ENCODE results near the gene ACHE. TPM values are rescaled to one million over a fixed set of nuclear protein-coding genes. Genes with fewer than 3 reads are reported as not detected.

Gene ACHE
- total and polyA plus RNA-seq, 2 experiments from 2014 or later: not detected

GRCh38 chr7:100874577-100875355 lies 20.9 kb downstream of the ACHE start, which contains the start of gene SRRT:
SRRT (plus strand) TSS chr7:100875103; CDS start chr7:100875591, 488 bp downstream.
- TF ChIP-seq EZH2 (IDR thresholded peaks at IDR 0.05; ENCODE audit: insufficient read depth, poor library complexity, severe bottlenecking) (no peak), EZH2phosphoT487 (IDR thresholded peaks at IDR 0.05; ENCODE audit: insufficient read depth, low read depth) (no peak)
- Histone ChIP-seq H3K36me3 (ENCODE audit: low read depth) (peaks cover 36% of the 10 kb centered on the region), H4K20me1 (ENCODE audit: insufficient read depth) (0 out of 2 replicates have a peak, but pooled peaks cover 5% of the 10 kb centered on the region)

GRCh38 chr7:100874300-100874576 lies 21.4 kb downstream of the ACHE start:
- no peaks in the 10 kb centered on the region for H3K9me3 ChIP-seq (ENCODE audit: low read depth)
- TF ChIP-seq EZH2 (IDR thresholded peaks at IDR 0.05; ENCODE audit: insufficient read depth, poor library complexity, severe bottlenecking) (no peak), EZH2phosphoT487 (IDR thresholded peaks at IDR 0.05; ENCODE audit: insufficient read depth, low read depth) (no peak)
- in situ Hi-C loops (cut with MboI): loop anchor here (25.0 kb wide), 1 partner anchor 412 kb away; the partner anchor contains the start of gene SPACDR

More at GRCh38 chr7:100874577-100875355, 20.9 kb downstream of the ACHE start, which contains the start of gene SRRT:
- Histone ChIP-seq H3K9ac (peak within 1 kb of the TSS; percentile 96), H3K79me2 (ENCODE audit: insufficient read depth) (peaks cover 85% of the 10 kb centered on the region), H3K9me3 (ENCODE audit: low read depth) (no peaks in the 10 kb centered on the region), H3K9me2 (ENCODE audit: insufficient read depth) (no peaks in the 10 kb centered on the region), H3K4me1 (ENCODE audit: insufficient read depth) (peaks cover 25% of the 10 kb centered on the region), H2AFZ (peak within 1 kb of the TSS; percentile 75), H3F3A (ENCODE audit: insufficient read depth) (peaks cover 22% of the 10 kb centered on the region), H3K4me3 (peak within 1 kb of the TSS; percentile 92), H3K27ac (peak within 1 kb of the TSS; percentile 91), H3K27me3 (replicated peaks; ENCODE audit: insufficient read depth) (no peaks in the 10 kb centered on the region), H3K4me2 (ENCODE audit: unreplicated experiment) (peak within 1 kb of the TSS; percentile 89)
- in situ Hi-C loops (cut with MboI): loop anchor here (25.0 kb wide), 1 partner anchor 412 kb away; the partner anchor contains the start of gene SPACDR
- 1 to 2% methylated on average over 48 to 77 of the region's 79 CpGs for WGBS, 2 experiments (ENCODE audit: low coverage in 1 of 2, low lambda C conversion rate in 2 of 2, missing lambda C conversion rate in 2 of 2)
- peak; percentile 100 for DNase-seq

GRCh38 chr7:100873599-100874299 lies 21.9 kb downstream of the ACHE start:
- WGBS, 2 experiments (ENCODE audit: low coverage in 1 of 2, low lambda C conversion rate in 2 of 2, missing lambda C conversion rate in 2 of 2): 75 to 82% methylated on average over 10 of the region's 10 CpGs
- no peak overlapping the region for H3K4me2 ChIP-seq (ENCODE audit: unreplicated experiment)
- H3K4me1 ChIP-seq (ENCODE audit: insufficient read depth): peaks cover 21% of the 10 kb centered on the region
- peak overlapping the region; percentile 92 for H3K4me3 ChIP-seq
- H4K20me1 ChIP-seq (ENCODE audit: insufficient read depth): 0 out of 2 replicates have a peak, but pooled peaks cover 5% of the 10 kb centered on the region
- DNase-seq: no peak
- TF ChIP-seq EZH2 (IDR thresholded peaks at IDR 0.05; ENCODE audit: insufficient read depth, poor library complexity, severe bottlenecking): no peak
- TF ChIP-seq EZH2phosphoT487 (IDR thresholded peaks at IDR 0.05; ENCODE audit: insufficient read depth, low read depth): no peak
- peaks cover 22% of the 10 kb centered on the region for H3F3A ChIP-seq (ENCODE audit: insufficient read depth)
- H2AFZ ChIP-seq: peak overlapping the region; percentile 64
- in situ Hi-C loops (cut with MboI): loop anchor here (25.0 kb wide), 1 partner anchor 411 kb away; the partner anchor contains the start of gene SPACDR
- peak overlapping the region; percentile 91 for H3K27ac ChIP-seq
- H3K9me2 ChIP-seq (ENCODE audit: insufficient read depth): no peaks in the 10 kb centered on the region
- no peaks in the 10 kb centered on the region for H3K9me3 ChIP-seq (ENCODE audit: low read depth)
- peak overlapping the region; percentile 96 for H3K9ac ChIP-seq
- peaks cover 83% of the 10 kb centered on the region for H3K79me2 ChIP-seq (ENCODE audit: insufficient read depth)
- peaks cover 30% of the 10 kb centered on the region for H3K36me3 ChIP-seq (ENCODE audit: low read depth)
- H3K27me3 ChIP-seq (replicated peaks; ENCODE audit: insufficient read depth): no peaks in the 10 kb centered on the region

More at GRCh38 chr7:100874300-100874576, 21.4 kb downstream of the ACHE start:
- Histone ChIP-seq H4K20me1 (ENCODE audit: insufficient read depth) (0 out of 2 replicates have a peak, but pooled peaks cover 5% of the 10 kb centered on the region), H3K27me3 (replicated peaks; ENCODE audit: insufficient read depth) (no peaks in the 10 kb centered on the region), H3K4me2 (ENCODE audit: unreplicated experiment) (peak overlapping the region; percentile 73), H2AFZ (peak overlapping the region; percentile 64), H3K4me1 (ENCODE audit: insufficient read depth) (peaks cover 22% of the 10 kb centered on the region), H3K27ac (peak overlapping the region; percentile 91), H3K36me3 (ENCODE audit: low read depth) (peaks cover 35% of the 10 kb centered on the region), H3K9me2 (ENCODE audit: insufficient read depth) (no peaks in the 10 kb centered on the region), H3F3A (ENCODE audit: insufficient read depth) (peaks cover 22% of the 10 kb centered on the region), H3K9ac (peak overlapping the region; percentile 96), H3K79me2 (ENCODE audit: insufficient read depth) (peaks cover 83% of the 10 kb centered on the region), H3K4me3 (peak overlapping the region; percentile 92)
- DNase-seq: no peak
- WGBS, 2 experiments (ENCODE audit: low coverage in 1 of 2, low lambda C conversion rate in 2 of 2, missing lambda C conversion rate in 2 of 2): 39 to 44% methylated on average over 8 of the region's 8 CpGs
